NK-92 (cell line): ENCODE results near the gene KIAA0232.
"Not testable (repeated sequence)": the region's sequence is repeated elsewhere in the genome, so short reads cannot be mapped to it uniquely, and the experiment has no call there.

Experiments used
- DNase-seq: peaks from one replicate; lab custom pipeline; 2025; ENCODE audit not compliant: unreplicated experiment; lab: John Stamatoyannopoulos, UW

The KIAA0232 gene

DNA sequence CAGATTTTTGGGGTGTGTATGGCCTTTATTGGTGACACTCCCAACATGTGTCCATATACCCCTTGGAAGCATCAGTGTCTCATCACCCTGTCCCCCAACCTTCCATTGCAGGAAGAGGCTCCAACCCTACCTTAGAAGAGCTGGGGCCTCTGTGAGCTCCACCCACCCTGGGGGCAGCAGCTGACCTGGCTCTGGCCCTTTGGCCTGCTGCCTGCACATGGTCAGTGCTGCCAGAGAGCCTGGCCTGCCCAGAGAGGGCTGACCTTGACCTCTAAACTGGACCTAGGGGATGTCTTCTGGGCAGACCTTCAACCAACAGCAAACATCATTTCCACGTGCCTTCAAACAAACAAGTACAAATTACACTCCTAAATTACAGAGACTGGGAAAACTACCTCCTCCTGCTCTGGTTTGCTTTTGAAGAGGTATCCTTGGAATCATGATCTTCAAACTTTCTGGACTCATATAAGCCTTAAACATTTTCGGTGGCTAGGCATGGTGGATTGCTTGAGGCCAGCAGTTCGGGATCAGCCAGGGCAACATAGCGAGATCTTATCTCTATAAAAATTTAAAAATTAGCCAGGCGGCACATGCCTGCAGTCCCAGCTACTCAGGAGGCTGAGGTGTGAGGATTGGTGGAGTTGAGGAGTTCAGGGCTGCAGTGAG, 27.3 kb upstream of the KIAA0232 start:
- DNase-seq, result no peak

- not testable (repeated sequence) for DNase-seq
These were observed 26.2 kb upstream of the KIAA0232 start for GRCh38 chr4:6756345-6756744.

GRCh38 chr4:6758728-6759127, 23.8 kb upstream of the KIAA0232 start:
- DNase-seq, result no peak

DNA sequence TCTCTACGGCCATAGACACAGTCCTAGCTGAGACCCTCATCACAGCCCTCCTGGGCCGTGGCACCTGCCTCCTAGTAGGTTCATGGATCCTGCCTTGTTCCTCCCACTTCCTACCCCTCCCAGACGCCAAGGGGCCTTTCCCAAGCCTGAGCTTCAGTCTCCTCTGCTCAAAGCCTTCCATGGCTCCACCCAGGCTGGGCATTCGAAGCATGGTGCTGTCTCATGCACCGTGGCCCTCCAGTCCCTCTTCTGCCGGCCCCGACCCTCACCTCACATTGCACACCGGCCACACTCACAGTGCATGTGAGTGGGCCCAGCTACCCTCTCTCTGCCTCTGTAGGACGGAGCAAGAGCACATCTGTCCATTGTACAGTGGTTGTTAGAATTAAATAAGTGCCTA, 21.7 kb upstream of the KIAA0232 start:
- no peak for DNase-seq

- DNase-seq, result no peak
These were observed 20.6 kb upstream of the KIAA0232 start for GRCh38 chr4:6761649-6762615.

- no peak for DNase-seq
These were observed 19.1 kb upstream of the KIAA0232 start for GRCh38 chr4:6763330-6763851.

DNA sequence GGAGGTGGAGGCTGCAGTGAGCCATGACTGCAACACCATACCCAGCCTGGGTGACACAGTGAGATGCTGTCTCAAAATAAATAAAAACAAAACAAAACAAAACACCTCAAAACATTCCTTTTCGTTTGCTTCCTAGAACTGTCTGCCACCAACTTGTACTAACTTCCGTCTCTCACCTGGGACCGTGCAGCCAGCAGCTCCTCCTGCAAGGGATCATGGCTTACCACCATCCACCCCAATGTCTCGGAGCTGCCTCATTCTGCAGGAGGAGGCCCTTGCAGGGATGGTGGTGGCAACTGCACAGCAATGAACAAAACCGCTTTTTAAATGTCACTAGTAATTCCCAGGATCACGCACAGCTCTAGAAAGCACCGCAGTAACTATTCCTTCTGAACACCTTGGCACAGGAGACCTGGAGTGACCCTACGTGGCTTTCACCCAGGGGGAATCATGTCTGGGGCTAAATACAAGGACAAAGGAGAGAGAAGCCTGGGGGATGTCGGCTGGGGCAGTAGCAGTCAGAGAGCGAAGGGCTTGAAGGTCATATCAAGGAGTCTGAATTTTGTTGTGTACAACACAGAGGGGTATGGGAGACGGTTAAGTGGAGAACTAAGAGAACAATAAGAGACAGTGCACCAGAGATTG, 17.4 kb upstream of the KIAA0232 start:
- DNase-seq, result no peak

- no peak for DNase-seq
These were observed 16.8 kb upstream of the KIAA0232 start for GRCh38 chr4:6765703-6766102.

- no peak for DNase-seq
These were observed 15.2 kb upstream of the KIAA0232 start for GRCh38 chr4:6767386-6767747.

- no peak for DNase-seq
These were observed 14.6 kb upstream of the KIAA0232 start for GRCh38 chr4:6767748-6768538.

DNA sequence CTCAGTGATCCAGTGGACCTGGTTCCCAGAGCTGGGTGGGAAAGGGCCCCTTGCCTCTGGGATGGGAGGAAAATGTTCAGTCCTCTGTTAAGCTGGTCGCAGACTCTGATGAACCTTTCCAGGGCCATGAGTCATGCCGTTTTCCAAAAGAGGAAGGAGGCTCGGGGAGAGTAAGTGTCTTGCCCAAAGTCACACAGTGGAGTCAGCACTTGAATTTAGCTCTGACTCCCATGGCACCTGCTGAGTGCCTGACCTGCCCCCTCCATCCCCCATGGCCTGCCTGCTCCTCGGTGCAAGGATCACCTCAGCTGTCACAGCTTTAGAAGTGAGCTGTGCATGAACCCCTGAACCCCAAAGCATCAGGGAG, 14.0 kb upstream of the KIAA0232 start:
- no peak for DNase-seq

GRCh38 chr4:6769233-6769988, 13.1 kb upstream of the KIAA0232 start:
- DNase-seq, result no peak

- no peak for DNase-seq
These were observed 12.5 kb upstream of the KIAA0232 start for GRCh38 chr4:6769989-6770420.

DNA sequence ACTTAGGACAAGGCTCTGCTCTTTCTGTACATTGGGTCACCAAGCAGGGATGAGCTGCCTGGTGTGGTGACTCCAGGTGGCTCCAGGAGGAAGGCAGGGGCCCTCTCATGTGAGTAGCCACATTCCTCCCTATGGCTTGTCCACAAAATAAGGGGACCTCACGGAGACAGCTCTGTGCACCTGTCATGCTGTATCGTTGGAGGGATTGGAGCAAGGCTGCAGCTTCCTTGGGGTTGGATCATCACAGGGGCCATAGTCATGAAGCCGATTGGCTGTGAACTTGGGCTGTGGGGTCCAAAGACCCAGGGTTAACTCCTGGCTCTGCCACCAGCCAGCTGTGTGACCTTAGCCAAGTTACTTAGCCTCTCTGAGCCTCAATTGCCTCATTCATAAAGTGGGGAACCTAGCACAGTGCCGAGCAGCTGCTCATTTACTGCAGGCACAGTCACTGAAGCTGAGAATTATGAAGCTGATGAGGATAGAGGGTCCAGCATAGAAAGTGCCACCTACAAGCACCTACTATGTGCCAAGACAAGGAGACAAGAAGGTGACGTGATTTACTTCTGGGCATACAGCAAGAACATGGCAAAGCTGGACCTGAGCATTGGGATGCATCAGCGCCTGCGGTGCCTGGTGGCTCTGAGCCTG, 11.8 kb upstream of the KIAA0232 start:
- no peak for DNase-seq

- DNase-seq, result no peak
These were observed 11.3 kb upstream of the KIAA0232 start for GRCh38 chr4:6771229-6771671.

GRCh38 chr4:6772223-6772928, 10.2 kb upstream of the KIAA0232 start:
- DNase-seq, result no peak

GRCh38 chr4:6773106-6773505, 9.4 kb upstream of the KIAA0232 start:
- DNase-seq, result no peak

DNA sequence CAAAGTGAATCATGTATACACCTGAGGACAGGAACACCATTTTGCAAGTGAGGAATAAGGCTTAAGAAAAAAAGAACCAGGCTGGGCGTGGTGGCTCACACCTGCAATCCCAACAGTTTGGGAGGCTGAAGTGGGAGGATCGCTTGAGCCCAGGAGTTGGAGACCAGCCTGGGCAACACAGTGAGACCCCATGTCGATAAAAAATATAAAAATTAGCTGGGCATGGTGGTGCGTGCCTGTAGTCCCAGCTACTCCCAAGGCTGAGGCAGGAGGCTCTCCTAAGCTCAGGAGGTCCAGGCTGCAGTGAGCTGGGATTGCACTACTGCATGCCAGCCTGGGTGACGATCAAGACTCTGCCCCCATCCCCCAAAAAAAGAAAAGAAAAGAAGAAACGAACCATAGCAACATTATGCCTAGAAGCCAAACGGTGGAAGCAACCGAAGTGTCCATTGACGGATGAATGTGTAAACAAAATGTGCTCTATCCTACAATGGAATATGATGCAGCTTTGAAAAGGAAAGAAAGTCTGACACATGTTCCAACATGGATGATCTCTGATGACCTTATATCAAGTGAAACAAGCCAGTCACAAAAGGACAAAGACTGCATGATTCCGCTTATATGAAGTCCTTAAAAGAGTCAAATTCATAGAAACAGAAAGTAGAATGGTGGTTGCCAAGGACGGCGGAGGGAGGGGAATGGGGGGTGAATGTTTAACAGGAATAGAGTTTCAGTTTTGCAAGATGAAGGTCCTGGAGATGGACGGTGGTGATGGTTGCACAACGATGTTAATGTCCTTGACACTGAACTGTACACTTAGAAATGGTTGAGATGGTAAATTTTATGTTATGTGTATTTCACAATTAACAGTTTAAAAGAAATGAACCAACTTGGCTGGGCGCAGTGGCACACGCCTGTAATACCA, 8.6 kb upstream of the KIAA0232 start:
- no peak for DNase-seq
